WTC11 (cell line): Measurements from ENCODE around the gene KRTAP10-10.

Experiments
- ATF1 ChIP-seq: sonication (generic); formaldehyde crosslinking; IDR thresholded peaks from 2 replicates; pipeline ENCODE4 v1.8.1; 2023; ENCODE audit warnings: mild to moderate bottlenecking, moderate library complexity, missing genetic modification reagents
- CREB1 ChIP-seq: sonication (generic); formaldehyde crosslinking; IDR thresholded peaks from 2 replicates; pipeline ENCODE4 v1.8.0; 2023; ENCODE audit warnings: mild to moderate bottlenecking, missing genetic modification reagents
- SMAD4 ChIP-seq: sonication (generic); formaldehyde crosslinking; IDR thresholded peaks from 2 replicates; pipeline ENCODE4 v1.8.0; 2022; ENCODE audit warnings: mild to moderate bottlenecking, missing genetic modification reagents
- TF ChIP-seq, protein P1 (sequence below): fragments of 200-600 bp; IDR thresholded peaks from 2 replicates; pipeline ENCODE4 v1.8.0; 2022; ENCODE audit warnings: antibody characterized with exemption
- TF ChIP-seq, protein P2 (sequence below): fragments of 250-450 bp; sonication (Bioruptor Pico); IDR thresholded peaks from 2 replicates; pipeline ENCODE4 v1.9.0; 2021; ENCODE audit warnings: mild to moderate bottlenecking
- TF ChIP-seq, protein P3 (sequence below): sonication (generic); formaldehyde crosslinking; IDR thresholded peaks from 2 replicates; pipeline ENCODE4 v1.8.1; 2023; ENCODE audit warnings: mild to moderate bottlenecking, missing genetic modification reagents, moderate library complexity
- TF ChIP-seq, protein P4 (sequence below): sonication (generic); formaldehyde crosslinking; conservative IDR thresholded peaks from 2 replicates; pipeline ENCODE4 v1.8.1; 2023; ENCODE audit warnings: mild to moderate bottlenecking, low read depth, missing genetic modification reagents, moderate library complexity

DNA sequence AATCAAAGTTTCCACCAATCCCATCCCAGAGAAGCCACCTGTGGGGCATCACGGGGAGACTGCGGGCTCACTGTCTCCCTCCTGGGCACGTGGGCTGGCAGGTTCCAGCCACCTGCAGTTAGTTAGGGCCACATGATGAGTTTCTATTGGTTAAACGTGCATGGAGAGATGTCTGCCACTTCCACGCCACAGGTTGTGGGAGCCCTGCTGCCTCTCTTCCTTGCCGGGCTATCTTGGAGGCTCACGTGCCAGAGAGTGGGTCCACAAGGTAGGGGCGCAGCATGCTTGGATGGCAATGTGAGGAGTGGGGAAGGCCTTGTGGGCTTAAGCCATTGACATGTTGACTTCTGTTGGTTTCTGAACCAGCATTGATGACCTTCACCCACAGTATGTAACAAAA lies 33.2 kb upstream of the KRTAP10-10 start:
- TF ChIP-seq, protein P1, sequence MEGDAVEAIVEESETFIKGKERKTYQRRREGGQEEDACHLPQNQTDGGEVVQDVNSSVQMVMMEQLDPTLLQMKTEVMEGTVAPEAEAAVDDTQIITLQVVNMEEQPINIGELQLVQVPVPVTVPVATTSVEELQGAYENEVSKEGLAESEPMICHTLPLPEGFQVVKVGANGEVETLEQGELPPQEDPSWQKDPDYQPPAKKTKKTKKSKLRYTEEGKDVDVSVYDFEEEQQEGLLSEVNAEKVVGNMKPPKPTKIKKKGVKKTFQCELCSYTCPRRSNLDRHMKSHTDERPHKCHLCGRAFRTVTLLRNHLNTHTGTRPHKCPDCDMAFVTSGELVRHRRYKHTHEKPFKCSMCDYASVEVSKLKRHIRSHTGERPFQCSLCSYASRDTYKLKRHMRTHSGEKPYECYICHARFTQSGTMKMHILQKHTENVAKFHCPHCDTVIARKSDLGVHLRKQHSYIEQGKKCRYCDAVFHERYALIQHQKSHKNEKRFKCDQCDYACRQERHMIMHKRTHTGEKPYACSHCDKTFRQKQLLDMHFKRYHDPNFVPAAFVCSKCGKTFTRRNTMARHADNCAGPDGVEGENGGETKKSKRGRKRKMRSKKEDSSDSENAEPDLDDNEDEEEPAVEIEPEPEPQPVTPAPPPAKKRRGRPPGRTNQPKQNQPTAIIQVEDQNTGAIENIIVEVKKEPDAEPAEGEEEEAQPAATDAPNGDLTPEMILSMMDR, result no peak
- TF ChIP-seq, protein P2, sequence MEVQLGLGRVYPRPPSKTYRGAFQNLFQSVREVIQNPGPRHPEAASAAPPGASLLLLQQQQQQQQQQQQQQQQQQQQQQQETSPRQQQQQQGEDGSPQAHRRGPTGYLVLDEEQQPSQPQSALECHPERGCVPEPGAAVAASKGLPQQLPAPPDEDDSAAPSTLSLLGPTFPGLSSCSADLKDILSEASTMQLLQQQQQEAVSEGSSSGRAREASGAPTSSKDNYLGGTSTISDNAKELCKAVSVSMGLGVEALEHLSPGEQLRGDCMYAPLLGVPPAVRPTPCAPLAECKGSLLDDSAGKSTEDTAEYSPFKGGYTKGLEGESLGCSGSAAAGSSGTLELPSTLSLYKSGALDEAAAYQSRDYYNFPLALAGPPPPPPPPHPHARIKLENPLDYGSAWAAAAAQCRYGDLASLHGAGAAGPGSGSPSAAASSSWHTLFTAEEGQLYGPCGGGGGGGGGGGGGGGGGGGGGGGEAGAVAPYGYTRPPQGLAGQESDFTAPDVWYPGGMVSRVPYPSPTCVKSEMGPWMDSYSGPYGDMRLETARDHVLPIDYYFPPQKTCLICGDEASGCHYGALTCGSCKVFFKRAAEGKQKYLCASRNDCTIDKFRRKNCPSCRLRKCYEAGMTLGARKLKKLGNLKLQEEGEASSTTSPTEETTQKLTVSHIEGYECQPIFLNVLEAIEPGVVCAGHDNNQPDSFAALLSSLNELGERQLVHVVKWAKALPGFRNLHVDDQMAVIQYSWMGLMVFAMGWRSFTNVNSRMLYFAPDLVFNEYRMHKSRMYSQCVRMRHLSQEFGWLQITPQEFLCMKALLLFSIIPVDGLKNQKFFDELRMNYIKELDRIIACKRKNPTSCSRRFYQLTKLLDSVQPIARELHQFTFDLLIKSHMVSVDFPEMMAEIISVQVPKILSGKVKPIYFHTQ (CRISPR knock-in tag), result no peak
- TF ChIP-seq, protein P3, sequence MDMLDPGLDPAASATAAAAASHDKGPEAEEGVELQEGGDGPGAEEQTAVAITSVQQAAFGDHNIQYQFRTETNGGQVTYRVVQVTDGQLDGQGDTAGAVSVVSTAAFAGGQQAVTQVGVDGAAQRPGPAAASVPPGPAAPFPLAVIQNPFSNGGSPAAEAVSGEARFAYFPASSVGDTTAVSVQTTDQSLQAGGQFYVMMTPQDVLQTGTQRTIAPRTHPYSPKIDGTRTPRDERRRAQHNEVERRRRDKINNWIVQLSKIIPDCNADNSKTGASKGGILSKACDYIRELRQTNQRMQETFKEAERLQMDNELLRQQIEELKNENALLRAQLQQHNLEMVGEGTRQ (CRISPR knock-in tag), result no peak
- TF ChIP-seq SMAD4 (CRISPR knock-in tag), result no peak
- no peak for TF ChIP-seq CREB1
- no peak for TF ChIP-seq ATF1
- TF ChIP-seq, protein P4, sequence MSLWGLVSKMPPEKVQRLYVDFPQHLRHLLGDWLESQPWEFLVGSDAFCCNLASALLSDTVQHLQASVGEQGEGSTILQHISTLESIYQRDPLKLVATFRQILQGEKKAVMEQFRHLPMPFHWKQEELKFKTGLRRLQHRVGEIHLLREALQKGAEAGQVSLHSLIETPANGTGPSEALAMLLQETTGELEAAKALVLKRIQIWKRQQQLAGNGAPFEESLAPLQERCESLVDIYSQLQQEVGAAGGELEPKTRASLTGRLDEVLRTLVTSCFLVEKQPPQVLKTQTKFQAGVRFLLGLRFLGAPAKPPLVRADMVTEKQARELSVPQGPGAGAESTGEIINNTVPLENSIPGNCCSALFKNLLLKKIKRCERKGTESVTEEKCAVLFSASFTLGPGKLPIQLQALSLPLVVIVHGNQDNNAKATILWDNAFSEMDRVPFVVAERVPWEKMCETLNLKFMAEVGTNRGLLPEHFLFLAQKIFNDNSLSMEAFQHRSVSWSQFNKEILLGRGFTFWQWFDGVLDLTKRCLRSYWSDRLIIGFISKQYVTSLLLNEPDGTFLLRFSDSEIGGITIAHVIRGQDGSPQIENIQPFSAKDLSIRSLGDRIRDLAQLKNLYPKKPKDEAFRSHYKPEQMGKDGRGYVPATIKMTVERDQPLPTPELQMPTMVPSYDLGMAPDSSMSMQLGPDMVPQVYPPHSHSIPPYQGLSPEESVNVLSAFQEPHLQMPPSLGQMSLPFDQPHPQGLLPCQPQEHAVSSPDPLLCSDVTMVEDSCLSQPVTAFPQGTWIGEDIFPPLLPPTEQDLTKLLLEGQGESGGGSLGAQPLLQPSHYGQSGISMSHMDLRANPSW (CRISPR knock-in tag), result no peak
